ENCODE data around the gene DGKQ.

DNA sequence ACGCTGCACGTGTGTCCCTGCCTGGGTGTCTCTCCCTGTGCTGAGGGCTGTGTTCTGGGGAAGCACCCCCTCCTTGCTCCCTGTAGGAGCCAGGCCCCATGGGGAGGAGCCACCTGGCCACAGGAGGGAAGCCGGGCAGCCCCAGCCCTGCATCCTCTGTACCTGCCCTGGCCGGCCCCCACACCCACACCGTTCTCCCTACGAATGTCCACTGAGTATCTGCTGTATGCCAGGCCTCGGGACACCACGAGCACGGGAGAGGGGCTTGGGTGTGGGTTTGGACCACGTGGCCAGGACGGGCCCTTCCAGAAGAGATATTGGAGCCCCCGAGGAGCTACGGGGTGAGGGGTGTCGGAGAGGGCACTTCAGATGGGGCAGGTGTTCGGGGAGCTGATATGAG, 44.3 kb upstream of the DGKQ start:
- TF ChIP-seq, protein P1, sequence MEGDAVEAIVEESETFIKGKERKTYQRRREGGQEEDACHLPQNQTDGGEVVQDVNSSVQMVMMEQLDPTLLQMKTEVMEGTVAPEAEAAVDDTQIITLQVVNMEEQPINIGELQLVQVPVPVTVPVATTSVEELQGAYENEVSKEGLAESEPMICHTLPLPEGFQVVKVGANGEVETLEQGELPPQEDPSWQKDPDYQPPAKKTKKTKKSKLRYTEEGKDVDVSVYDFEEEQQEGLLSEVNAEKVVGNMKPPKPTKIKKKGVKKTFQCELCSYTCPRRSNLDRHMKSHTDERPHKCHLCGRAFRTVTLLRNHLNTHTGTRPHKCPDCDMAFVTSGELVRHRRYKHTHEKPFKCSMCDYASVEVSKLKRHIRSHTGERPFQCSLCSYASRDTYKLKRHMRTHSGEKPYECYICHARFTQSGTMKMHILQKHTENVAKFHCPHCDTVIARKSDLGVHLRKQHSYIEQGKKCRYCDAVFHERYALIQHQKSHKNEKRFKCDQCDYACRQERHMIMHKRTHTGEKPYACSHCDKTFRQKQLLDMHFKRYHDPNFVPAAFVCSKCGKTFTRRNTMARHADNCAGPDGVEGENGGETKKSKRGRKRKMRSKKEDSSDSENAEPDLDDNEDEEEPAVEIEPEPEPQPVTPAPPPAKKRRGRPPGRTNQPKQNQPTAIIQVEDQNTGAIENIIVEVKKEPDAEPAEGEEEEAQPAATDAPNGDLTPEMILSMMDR (IDR thresholded peaks at IDR 0.05; ENCODE audit: insufficient read depth, low read length, poor library complexity, severe bottlenecking): no peak
- no peak for TF ChIP-seq EZH2phosphoT487 (conservative IDR thresholded peaks at IDR 0.05; ENCODE audit: low read length)

All from SU-DHL-6 (cell line).